Ishikawa (cell line): Measurements from ENCODE around the gene NACAD.

ENCODE experiments used
- CEBPB ChIP-seq: IDR thresholded peaks from 2 replicates; pipeline ENCODE4 v1.6.1; 2012
- CREB1 ChIP-seq: IDR thresholded peaks from 2 replicates; pipeline ENCODE4 v1.6.1; 2012; ENCODE audit warnings: low read depth
- EGR1 ChIP-seq: IDR thresholded peaks from 2 replicates; pipeline ENCODE4 v1.6.1; 2012
- EP300 ChIP-seq: IDR thresholded peaks from 2 replicates; pipeline ENCODE4 v1.6.1; 2012; ENCODE audit warnings: borderline replicate concordance
- FOXM1 ChIP-seq: IDR thresholded peaks from 2 replicates; pipeline ENCODE4 v1.6.1; 2012; ENCODE audit warnings: low read depth, borderline replicate concordance
- MAX ChIP-seq: IDR thresholded peaks from 2 replicates; pipeline ENCODE4 v1.6.1; 2012
- NFIC ChIP-seq: IDR thresholded peaks from 2 replicates; pipeline ENCODE4 v1.6.1; 2012
- RAD21 ChIP-seq: IDR thresholded peaks from 2 replicates; pipeline ENCODE4 v1.6.1; 2012; ENCODE audit warnings: low read depth
- TAF1 ChIP-seq: IDR thresholded peaks from 2 replicates; pipeline ENCODE4 v1.6.1; 2012; ENCODE audit warnings: low read depth, mild to moderate bottlenecking
- TCF12 ChIP-seq: IDR thresholded peaks from 2 replicates; pipeline ENCODE4 v1.6.1; 2012; ENCODE audit warnings: low read depth
- TEAD4 ChIP-seq: IDR thresholded peaks from 2 replicates; pipeline ENCODE4 v1.6.1; 2012
- YY1 ChIP-seq: IDR thresholded peaks from 2 replicates; pipeline ENCODE4 v1.6.1; 2012; ENCODE audit warnings: low read depth
- ZBTB7A ChIP-seq: IDR thresholded peaks from 2 replicates; pipeline ENCODE4 v1.6.1; 2012; ENCODE audit warnings: low read depth
- TF ChIP-seq, protein P1 (sequence below): IDR thresholded peaks from 2 replicates; pipeline ENCODE4 v1.6.1; 2012; ENCODE audit warnings: low read depth, mild to moderate bottlenecking
- TF ChIP-seq, protein P2 (sequence below): IDR thresholded peaks from 2 replicates; pipeline ENCODE4 v1.6.1; 2012

NACAD gene

GRCh38 chr7:45133352-45133751, 44.6 kb upstream of the NACAD start:
- TF ChIP-seq TCF12 (no peak), CREB1 (no peak), ZBTB7A (no peak), RAD21 (no peak), CEBPB (no peak), EP300 (no peak)
- TF ChIP-seq, protein P1, sequence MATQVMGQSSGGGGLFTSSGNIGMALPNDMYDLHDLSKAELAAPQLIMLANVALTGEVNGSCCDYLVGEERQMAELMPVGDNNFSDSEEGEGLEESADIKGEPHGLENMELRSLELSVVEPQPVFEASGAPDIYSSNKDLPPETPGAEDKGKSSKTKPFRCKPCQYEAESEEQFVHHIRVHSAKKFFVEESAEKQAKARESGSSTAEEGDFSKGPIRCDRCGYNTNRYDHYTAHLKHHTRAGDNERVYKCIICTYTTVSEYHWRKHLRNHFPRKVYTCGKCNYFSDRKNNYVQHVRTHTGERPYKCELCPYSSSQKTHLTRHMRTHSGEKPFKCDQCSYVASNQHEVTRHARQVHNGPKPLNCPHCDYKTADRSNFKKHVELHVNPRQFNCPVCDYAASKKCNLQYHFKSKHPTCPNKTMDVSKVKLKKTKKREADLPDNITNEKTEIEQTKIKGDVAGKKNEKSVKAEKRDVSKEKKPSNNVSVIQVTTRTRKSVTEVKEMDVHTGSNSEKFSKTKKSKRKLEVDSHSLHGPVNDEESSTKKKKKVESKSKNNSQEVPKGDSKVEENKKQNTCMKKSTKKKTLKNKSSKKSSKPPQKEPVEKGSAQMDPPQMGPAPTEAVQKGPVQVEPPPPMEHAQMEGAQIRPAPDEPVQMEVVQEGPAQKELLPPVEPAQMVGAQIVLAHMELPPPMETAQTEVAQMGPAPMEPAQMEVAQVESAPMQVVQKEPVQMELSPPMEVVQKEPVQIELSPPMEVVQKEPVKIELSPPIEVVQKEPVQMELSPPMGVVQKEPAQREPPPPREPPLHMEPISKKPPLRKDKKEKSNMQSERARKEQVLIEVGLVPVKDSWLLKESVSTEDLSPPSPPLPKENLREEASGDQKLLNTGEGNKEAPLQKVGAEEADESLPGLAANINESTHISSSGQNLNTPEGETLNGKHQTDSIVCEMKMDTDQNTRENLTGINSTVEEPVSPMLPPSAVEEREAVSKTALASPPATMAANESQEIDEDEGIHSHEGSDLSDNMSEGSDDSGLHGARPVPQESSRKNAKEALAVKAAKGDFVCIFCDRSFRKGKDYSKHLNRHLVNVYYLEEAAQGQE: no peak

DNA sequence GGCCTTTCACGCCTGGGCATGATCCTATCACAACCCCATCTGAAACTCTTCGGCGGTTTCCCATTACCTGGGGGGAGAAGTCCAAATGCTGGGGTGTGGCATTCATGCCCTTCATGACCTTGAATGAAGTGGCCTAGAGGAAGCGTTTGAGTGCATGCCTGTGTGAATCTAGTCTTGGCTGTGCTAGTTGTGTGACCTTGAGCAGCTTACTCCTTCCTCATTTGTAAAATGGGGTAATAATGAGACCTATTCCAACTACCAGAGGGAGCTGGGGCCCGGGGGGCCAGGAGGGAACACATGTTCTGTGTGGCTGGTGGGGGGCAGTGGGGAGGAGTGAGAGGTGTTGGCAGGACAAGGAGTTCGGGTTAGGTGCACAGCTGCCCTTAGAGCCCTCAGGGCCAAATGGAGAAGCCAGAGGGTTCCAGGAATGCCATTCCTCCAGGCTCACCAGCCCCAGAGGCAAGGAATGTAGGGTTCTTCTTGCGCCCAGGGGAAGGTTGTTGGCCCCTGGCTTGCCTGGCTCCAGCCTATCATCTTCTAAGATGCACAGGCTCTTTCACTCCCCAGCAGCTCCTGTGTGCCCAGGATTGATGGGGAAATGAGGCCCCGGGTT, 44.0 kb upstream of the NACAD start:
- TF ChIP-seq EGR1 (no peak), NFIC (no peak), YY1 (no peak), TEAD4 (no peak), FOXM1 (no peak), TAF1 (no peak), CREB1 (no peak), RAD21 (no peak), MAX (no peak), ZBTB7A (no peak), CEBPB (no peak), TCF12 (no peak), EP300 (no peak)
- TF ChIP-seq, protein P1: no peak
- TF ChIP-seq, protein P2, sequence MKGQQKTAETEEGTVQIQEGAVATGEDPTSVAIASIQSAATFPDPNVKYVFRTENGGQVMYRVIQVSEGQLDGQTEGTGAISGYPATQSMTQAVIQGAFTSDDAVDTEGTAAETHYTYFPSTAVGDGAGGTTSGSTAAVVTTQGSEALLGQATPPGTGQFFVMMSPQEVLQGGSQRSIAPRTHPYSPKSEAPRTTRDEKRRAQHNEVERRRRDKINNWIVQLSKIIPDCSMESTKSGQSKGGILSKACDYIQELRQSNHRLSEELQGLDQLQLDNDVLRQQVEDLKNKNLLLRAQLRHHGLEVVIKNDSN: no peak

GRCh38 chr7:45131891-45132290, 43.1 kb upstream of the NACAD start:
- TF ChIP-seq YY1: no peak
- no peak for TF ChIP-seq TEAD4
- TF ChIP-seq, protein P1: no peak
- no peak for TF ChIP-seq NFIC
- TF ChIP-seq, protein P2: no peak
- no peak for TF ChIP-seq CREB1
- TF ChIP-seq CEBPB: no peak
- TF ChIP-seq EP300: no peak
- TF ChIP-seq EGR1: no peak
- no peak for TF ChIP-seq TAF1
- TF ChIP-seq ZBTB7A: no peak
- TF ChIP-seq TCF12: no peak
- no peak for TF ChIP-seq RAD21
- TF ChIP-seq MAX: no peak
- no peak for TF ChIP-seq FOXM1

GRCh38 chr7:45130910-45131309, 42.1 kb upstream of the NACAD start:
- TF ChIP-seq, protein P2: no peak
- no peak for TF ChIP-seq EGR1
- TF ChIP-seq ZBTB7A: no peak
- TF ChIP-seq, protein P1: no peak
